ENCODE data around the gene CLASP2.

GRCh38 chr3:33575311-33575710 is 142.7 kb downstream of the CLASP2 start:
- no peak for TF ChIP-seq CTCF (IDR thresholded peaks at IDR 0.05; ENCODE audit: borderline replicate concordance, extremely low read depth, low read length, poor library complexity, severe bottlenecking)
- TF ChIP-seq EZH2 (IDR thresholded peaks at IDR 0.05; ENCODE audit: borderline replicate concordance, low read depth, low read length, severe bottlenecking) = no peak

Measured in DND-41 (cell line).